Chondrocyte (in vitro differentiated cells): ENCODE measurements around the gene MPDZ. TPM values are rescaled to one million over a fixed set of nuclear protein-coding genes. Genes with fewer than 3 reads are reported as not detected.

Experiments
- DNase-seq: peaks from one replicate; pipeline ENCODE4 v3.0.0; 2021; ENCODE audit warnings: mixed read lengths, low spot score
- H3K27ac Mint-ChIP-seq: one replicate; pipeline ENCODE4 v1.8.0; 2021; ENCODE audit warnings: mild to moderate bottlenecking, moderate library complexity, mixed read lengths; ENCODE audit not compliant: unreplicated experiment
- H3K27me3 Mint-ChIP-seq: 2 replicates; pipeline ENCODE4 v1.8.0; 2021; ENCODE audit warnings: low read depth, mixed read lengths
- H3K36me3 Mint-ChIP-seq: 2 replicates; pipeline ENCODE4 v1.8.0; 2021; ENCODE audit warnings: low read depth, mixed read lengths
- H3K4me1 Mint-ChIP-seq: 2 replicates; pipeline ENCODE4 v1.8.0; 2021; ENCODE audit warnings: low read depth, mild to moderate bottlenecking, mixed read lengths
- H3K4me3 Mint-ChIP-seq: one replicate; pipeline ENCODE4 v1.8.0; 2021; ENCODE audit warnings: mild to moderate bottlenecking, moderate library complexity, mixed read lengths; ENCODE audit not compliant: unreplicated experiment
- H3K9me3 Mint-ChIP-seq: 2 replicates; pipeline ENCODE4 v1.8.0; 2021; ENCODE audit warnings: low read depth, mixed read lengths
- CTCF ChIP-seq: fragments of 200-600 bp; sonication (generic); IDR thresholded peaks from 2 replicates; pipeline ENCODE4 v1.5.0; 2021; ENCODE audit warnings: antibody characterized with exemption, mild to moderate bottlenecking, moderate library complexity
- total RNA-seq: library from RNA; stranded (reverse); gene quantifications from 3 replicates; pipeline ENCODE4 v1.2.1, GENCODE V29; 2021

The MPDZ gene
- total RNA-seq, 1 donor from 2014 or later = 42.5 TPM

- Mint-ChIP-seq H3K27ac (no peak overlapping the region), H3K36me3 (peaks cover 2% of the 10 kb centered on the region), H3K4me1 (no peaks in the 10 kb centered on the region), H3K4me3 (no peak overlapping the region), H3K27me3 (no peaks in the 10 kb centered on the region), H3K9me3 (peaks cover 10% of the 10 kb centered on the region)
- TF ChIP-seq CTCF = no peak
- no peak for DNase-seq
Observed at GRCh38 chr9:13296972-13297371, 17.5 kb upstream of the MPDZ start.

GRCh38 chr9:13295556-13295955 is 16.1 kb upstream of the MPDZ start:
- peaks cover 10% of the 10 kb centered on the region for H3K9me3 Mint-ChIP-seq
- no peak for TF ChIP-seq CTCF
- no peak for DNase-seq
- H3K36me3 Mint-ChIP-seq = peaks cover 2% of the 10 kb centered on the region
- H3K27me3 Mint-ChIP-seq = no peaks in the 10 kb centered on the region
- no peak overlapping the region for H3K27ac Mint-ChIP-seq
- H3K4me3 Mint-ChIP-seq = no peak overlapping the region
- no peaks in the 10 kb centered on the region for H3K4me1 Mint-ChIP-seq

DNA sequence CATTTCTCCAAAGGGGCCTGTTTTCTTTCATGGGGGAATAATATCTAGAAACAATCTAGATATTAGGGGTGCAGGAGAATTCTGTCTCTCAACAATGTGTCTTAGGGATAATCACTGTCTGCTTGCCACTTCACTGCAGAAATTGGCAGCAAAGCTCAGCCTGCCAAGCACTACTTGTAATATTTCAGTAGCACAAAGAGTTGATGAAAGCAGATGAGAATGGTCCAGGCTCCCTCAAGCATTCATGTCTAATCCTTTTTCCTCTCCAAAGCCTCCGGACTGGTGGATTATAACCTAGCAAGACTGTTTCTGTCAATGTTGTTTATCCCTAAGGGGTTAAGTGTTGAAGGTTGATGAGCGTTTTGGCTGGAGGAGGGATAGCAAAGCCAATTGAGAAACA is 13.3 kb upstream of the MPDZ start:
- TF ChIP-seq CTCF = no peak
- peaks cover 2% of the 10 kb centered on the region for H3K36me3 Mint-ChIP-seq

GRCh38 chr9:13292158-13292557 is 12.7 kb upstream of the MPDZ start:
- H3K4me1 Mint-ChIP-seq = no peaks in the 10 kb centered on the region
- no peak for DNase-seq
- H3K36me3 Mint-ChIP-seq = peaks cover 2% of the 10 kb centered on the region
- no peak overlapping the region for H3K27ac Mint-ChIP-seq
- H3K9me3 Mint-ChIP-seq = peaks cover 7% of the 10 kb centered on the region
- no peaks in the 10 kb centered on the region for H3K27me3 Mint-ChIP-seq
- H3K4me3 Mint-ChIP-seq = no peak overlapping the region
- TF ChIP-seq CTCF = no peak

More for the DNA sequence above, 13.3 kb upstream of the MPDZ start:
- H3K4me1 Mint-ChIP-seq = no peaks in the 10 kb centered on the region
- no peak overlapping the region for H3K4me3 Mint-ChIP-seq
- H3K9me3 Mint-ChIP-seq = peaks cover 7% of the 10 kb centered on the region
- no peak for DNase-seq
- H3K27ac Mint-ChIP-seq = no peak overlapping the region
- no peaks in the 10 kb centered on the region for H3K27me3 Mint-ChIP-seq

DNA sequence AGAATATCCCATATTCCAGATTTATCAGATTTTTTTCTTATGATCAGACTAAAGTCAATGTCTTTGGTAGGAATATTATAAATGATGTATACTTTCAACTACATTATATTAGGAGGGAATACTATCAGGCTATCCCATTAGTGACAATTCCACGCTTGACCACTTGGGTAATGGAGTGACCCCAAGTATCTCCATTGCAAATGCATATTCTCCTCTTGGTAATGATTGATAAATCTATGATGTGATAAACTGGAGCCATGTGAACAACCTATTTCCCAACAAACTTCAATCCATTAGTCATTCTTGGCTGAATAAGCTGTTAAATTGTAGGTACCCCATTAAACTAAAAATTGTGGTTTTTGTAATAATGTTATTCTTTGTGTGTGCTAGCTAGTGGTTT is 12.2 kb upstream of the MPDZ start:
- Mint-ChIP-seq H3K4me1 (no peaks in the 10 kb centered on the region), H3K27me3 (no peaks in the 10 kb centered on the region), H3K9me3 (peaks cover 3% of the 10 kb centered on the region), H3K4me3 (no peak overlapping the region), H3K36me3 (no peaks in the 10 kb centered on the region), H3K27ac (no peak overlapping the region)
- DNase-seq = no peak
- no peak for TF ChIP-seq CTCF
